ENCODE measurements around the gene SPDYE2B. TPM values are rescaled to one million over a fixed set of nuclear protein-coding genes. Genes with fewer than 3 reads are reported as not detected.
"Not testable (repeated sequence)": the region's sequence is repeated elsewhere in the genome, so short reads cannot be mapped to it uniquely, and the experiment has no call there.

Gene SPDYE2B
- total RNA-seq, 1 experiment from 2014 or later: not detected

DNA sequence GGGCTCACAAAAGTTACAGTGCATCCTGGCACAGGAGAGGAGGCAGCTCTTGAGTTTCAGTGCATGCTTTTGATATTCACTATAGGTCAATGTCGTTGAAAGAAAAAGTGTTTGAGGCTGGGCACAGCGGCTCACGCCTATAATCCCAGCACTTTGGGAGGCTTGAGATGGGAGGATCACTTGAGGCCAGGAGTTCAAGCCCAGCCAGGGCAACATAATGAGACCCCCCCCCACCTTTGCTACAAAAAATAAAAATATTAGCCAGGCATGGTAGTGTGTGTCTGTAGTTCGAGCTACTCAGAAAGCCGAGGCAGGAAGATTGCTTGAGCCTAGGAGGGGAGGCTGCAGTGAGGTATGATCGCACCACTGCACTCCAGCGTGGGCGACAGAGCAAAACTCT lies 32.0 kb upstream of the SPDYE2B start:
- not testable (repeated sequence) for H3K27ac ChIP-seq; H3K4me1 ChIP-seq (replicated peaks); H3K27me3 ChIP-seq (replicated peaks); H3K4me3 ChIP-seq; H3K9me3 ChIP-seq (replicated peaks); H3K36me3 ChIP-seq
- peak in 1 of 2 experiments; percentile 38 for DNase-seq (ENCODE audit: low read depth in 1 of 2, low spot score in 2 of 2)

DNA sequence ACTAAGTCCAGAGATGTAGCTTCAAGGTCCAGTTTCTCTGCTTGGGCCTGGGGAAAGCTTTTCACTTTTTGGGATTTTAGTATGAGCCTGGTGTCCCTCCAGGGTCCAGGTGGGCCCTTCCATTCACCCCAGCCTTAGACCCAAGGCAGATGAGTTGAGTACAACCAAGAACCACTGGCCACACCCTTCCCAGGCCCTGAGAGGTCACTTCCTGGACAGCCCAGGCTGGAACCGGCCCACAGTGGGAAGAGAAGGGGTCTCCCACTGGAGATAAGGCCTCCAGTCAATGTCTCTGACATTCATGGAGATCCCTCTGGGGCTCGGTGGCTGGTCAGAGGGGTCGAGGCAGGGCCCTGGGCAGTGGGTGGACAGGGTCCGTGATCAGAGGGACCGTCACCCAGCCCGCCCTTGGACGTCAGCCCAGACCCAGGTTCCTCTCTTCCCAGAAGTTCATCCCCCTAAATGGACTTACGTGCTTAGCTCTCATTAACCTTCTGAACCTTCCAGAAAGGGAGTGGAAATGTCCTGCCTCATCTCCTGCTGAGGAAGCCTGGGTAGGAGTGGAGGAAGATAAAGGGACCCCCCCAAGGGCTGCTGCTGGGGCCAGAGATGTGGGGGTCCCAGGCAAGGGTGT lies 22.7 kb upstream of the SPDYE2B start:
- H3K9me3 ChIP-seq (replicated peaks); DNase-seq (ENCODE audit: low read depth in 1 of 2, low spot score in 2 of 2); H3K27me3 ChIP-seq (replicated peaks); H3K4me1 ChIP-seq (replicated peaks); H3K27ac ChIP-seq; H3K4me3 ChIP-seq; H3K36me3 ChIP-seq: not testable (repeated sequence)

DNA sequence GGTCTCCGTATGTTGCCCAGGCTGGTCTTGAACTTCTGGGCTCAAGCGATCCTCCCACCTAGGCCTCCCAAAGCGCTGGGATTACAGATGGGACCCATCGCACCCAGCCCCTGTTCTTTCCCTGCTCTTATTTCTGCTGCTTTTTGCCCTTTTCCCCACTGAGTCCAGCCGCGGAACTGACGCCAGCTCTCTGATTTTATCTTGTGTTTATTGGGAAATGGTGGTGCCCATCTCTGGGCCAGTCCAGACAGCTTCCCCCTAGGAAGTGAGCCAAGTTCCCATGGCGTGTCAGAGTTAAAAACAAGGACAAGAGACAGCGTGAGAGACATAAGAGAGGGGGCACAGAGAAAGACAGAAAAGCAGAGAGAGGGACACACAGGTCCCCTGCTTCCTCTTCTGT lies 19.5 kb upstream of the SPDYE2B start:
- H3K9me3 ChIP-seq (replicated peaks); DNase-seq (ENCODE audit: low read depth in 1 of 2, low spot score in 2 of 2); H3K4me1 ChIP-seq (replicated peaks); H3K4me3 ChIP-seq; H3K27ac ChIP-seq; H3K27me3 ChIP-seq (replicated peaks); H3K36me3 ChIP-seq: not testable (repeated sequence)

DNA sequence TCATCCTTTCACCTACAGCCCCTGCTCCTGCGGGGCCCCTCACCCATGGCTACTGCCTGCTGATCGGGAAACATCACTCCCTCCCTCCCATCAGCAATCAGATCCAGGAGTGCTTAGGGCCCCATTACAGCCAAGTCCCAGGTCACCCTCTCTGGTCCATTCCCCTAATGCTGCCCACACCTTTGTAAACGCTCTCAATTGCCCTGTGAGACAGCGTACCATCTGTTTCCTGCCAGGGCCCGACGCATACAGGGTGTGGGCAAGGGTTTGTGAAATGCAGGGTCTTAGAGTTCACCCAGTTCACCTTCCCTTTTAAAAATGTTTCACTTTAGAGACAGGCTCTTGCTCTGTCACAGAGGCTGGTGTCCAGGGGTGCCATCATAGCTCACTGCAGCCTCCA lies 15.8 kb upstream of the SPDYE2B start:
- H3K27me3 ChIP-seq (replicated peaks); H3K4me1 ChIP-seq (replicated peaks); H3K9me3 ChIP-seq (replicated peaks); H3K4me3 ChIP-seq; H3K36me3 ChIP-seq; H3K27ac ChIP-seq: not testable (repeated sequence)
- DNase-seq (ENCODE audit: low read depth in 1 of 2, low spot score in 2 of 2): peak in 1 of 2 experiments; percentile 33

DNA sequence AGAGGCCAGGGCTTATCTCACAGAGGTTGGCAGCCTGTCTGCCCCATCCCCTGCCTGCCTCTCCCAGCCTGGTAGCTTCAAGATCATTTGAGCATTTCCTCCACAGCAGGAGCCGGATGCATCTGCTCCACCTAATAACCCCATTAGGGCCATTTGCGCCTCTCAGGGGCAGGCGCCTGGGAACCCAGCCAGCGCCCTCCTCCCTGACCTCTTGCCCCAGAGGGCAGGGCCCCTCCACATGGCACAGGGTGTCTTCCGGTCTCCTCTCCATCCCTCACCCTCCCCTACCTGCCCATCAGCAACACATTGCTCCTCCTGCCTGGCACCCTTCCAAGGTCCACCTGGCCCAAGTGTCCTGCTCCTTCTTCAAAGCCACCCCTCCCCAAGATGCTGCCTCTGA lies 14.8 kb upstream of the SPDYE2B start:
- H3K9me3 ChIP-seq (replicated peaks); H3K27ac ChIP-seq; H3K4me3 ChIP-seq; H3K4me1 ChIP-seq (replicated peaks); DNase-seq (ENCODE audit: low read depth in 1 of 2, low spot score in 2 of 2); H3K27me3 ChIP-seq (replicated peaks); H3K36me3 ChIP-seq: not testable (repeated sequence)

DNA sequence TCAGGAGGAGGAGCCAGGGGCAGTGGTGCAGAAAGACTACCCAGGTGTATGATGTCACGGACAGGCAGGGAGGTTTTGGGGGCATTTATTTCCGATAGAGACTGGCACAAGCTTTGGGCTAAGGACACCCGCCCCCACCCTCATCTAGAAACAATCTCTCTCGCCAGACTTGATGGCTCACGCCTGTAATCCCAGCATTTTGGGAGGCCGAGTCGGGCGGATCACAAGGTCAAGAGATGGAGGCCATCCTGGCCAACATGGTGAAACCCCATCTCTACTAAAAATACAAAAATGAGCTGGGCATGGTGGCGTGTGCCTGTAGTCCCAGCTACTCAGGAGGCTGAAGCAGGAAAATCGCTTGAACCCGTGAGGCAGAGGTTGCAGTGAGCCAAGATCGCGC lies 13.2 kb upstream of the SPDYE2B start:
- peak in 1 of 2 experiments; percentile 31 for DNase-seq (ENCODE audit: low read depth in 1 of 2, low spot score in 2 of 2)
- H3K4me1 ChIP-seq (replicated peaks): not testable (repeated sequence)

DNA sequence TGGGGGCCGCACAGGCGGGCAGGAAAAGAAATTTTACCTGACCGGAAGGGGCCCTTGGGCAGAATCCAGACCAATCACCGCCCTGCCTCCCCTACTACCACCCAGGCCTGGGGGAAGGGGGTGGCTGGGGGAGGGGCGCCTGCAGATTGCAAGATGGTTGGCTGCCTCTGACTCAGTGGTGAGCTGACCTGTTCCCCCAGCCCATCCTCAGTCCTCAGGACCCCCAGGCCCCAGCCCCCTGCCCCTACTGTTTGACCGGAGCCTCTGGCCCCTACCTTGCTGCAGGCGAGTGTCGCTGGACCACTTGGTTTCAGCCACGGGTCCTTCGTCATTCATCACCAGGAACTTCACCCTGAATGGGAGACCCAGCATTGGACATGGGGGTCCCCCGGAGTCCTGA lies 11.3 kb upstream of the SPDYE2B start:
- peak in 1 of 2 experiments; percentile 47 for DNase-seq (ENCODE audit: low read depth in 1 of 2, low spot score in 2 of 2)
- not testable (repeated sequence) for H3K4me3 ChIP-seq, H3K27ac ChIP-seq

More for the DNA sequence above, 13.2 kb upstream of the SPDYE2B start:
- not testable (repeated sequence) for H3K27ac ChIP-seq; H3K36me3 ChIP-seq; H3K4me3 ChIP-seq; H3K27me3 ChIP-seq (replicated peaks); H3K9me3 ChIP-seq (replicated peaks)

DNA sequence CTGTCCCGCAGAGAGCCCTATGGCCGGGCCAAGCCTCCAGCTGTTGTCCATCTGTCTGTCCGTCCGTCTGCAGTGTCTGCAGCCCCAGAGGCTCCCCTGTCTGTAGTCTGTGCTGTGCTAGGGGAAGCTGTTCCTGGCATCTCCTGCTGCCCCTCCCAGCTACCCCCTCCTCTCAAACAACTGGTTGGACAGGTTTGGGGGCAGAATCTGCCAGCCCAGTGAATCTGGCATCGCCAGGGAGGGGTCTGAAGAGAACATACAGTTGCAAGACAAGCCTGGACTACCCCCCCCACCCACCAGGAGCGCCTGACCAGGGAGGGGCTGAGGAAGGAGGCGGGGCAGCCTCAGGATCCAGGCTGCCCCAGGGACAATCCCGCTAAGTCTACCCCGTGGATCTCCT lies 7.4 kb upstream of the SPDYE2B start, which contains the start of gene UPK3BL1:
Gene UPK3BL1, minus strand, starts transcription at position 101 of the 400 bp plus-strand sequence. Its CDS starts 50 bp downstream, at position 51.
- not testable (repeated sequence) for H3K9me3 ChIP-seq (replicated peaks); H3K27ac ChIP-seq; H3K36me3 ChIP-seq; H3K4me1 ChIP-seq (replicated peaks); H3K4me3 ChIP-seq; DNase-seq (ENCODE audit: low read depth in 1 of 2, low spot score in 2 of 2); H3K27me3 ChIP-seq (replicated peaks)

More for the DNA sequence above, 11.3 kb upstream of the SPDYE2B start:
- H3K36me3 ChIP-seq; H3K4me1 ChIP-seq (replicated peaks); H3K27me3 ChIP-seq (replicated peaks); H3K9me3 ChIP-seq (replicated peaks): not testable (repeated sequence)

DNA sequence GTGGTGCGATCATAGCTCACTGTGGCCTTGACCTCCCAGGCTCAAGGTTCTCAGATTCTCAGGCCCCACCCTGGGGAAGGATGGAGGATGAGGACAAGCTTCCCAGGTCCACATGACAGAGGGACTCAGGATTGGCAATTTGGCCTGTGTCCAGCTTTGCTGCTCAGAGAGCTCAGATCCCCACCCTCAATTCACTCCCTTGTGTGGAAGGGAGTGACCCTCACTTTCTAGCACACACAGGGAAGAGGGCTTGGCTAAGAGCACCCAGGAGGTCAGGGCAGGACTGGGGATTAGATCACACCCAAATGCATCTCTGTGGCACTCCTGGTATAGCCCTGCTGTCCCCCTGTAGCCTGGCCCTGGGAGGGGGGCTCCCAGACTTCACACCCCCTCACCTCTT lies 6.7 kb upstream of the SPDYE2B start:
- DNase-seq (ENCODE audit: low read depth in 1 of 2, low spot score in 2 of 2); H3K36me3 ChIP-seq; H3K4me1 ChIP-seq (replicated peaks); H3K27ac ChIP-seq; H3K27me3 ChIP-seq (replicated peaks); H3K9me3 ChIP-seq (replicated peaks); H3K4me3 ChIP-seq: not testable (repeated sequence)

DNA sequence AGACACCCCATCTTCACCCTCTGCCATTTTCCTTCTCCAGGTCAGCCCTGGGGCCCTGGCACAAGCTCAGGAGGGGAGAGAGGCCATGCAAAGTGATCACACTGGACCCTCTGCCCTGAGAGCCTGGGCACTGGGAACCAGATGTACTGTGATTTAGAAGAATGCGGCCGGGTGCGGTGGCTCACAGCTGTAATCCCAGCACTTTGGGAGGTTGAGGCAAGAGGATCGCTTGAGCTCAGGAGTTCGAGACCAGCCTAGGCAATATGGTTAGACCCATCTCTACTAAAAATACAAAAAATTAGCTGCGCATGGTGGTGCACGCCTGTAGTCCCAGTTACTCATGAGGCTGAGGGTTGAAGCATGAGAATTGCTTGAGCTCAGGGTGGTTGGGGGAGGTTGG lies 2.3 kb upstream of the SPDYE2B start:
- DNase-seq (ENCODE audit: low read depth in 1 of 2, low spot score in 2 of 2); H3K4me3 ChIP-seq; H3K27me3 ChIP-seq (replicated peaks): not testable (repeated sequence)

DNA sequence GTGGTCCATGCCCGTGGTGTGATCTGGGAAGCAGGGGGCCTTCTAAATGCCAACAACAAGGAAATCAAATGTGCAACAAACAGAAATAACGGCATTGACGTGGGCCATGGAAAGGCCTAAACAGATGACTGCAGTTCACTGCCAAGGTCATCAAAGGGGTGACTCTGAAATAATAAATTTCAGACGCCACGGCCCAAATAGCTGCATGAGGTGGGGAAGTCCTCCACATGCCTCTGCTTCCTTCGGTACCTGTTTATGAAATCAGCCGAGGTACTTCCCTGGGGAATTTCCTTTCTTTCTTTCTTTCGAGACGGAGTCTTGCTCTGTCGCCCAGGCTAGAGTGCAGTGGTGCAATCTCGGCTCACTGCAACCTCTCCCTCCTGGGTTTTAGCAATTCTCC lies 14.6 kb downstream of the SPDYE2B start:
- not testable (repeated sequence) for H3K4me3 ChIP-seq; H3K9me3 ChIP-seq (replicated peaks); H3K27ac ChIP-seq; H3K36me3 ChIP-seq; H3K4me1 ChIP-seq (replicated peaks); H3K27me3 ChIP-seq (replicated peaks); DNase-seq (ENCODE audit: low read depth in 1 of 2, low spot score in 2 of 2)

More for the DNA sequence above, 2.3 kb upstream of the SPDYE2B start:
- not testable (repeated sequence) for H3K27ac ChIP-seq; H3K4me1 ChIP-seq (replicated peaks); H3K9me3 ChIP-seq (replicated peaks); H3K36me3 ChIP-seq

DNA sequence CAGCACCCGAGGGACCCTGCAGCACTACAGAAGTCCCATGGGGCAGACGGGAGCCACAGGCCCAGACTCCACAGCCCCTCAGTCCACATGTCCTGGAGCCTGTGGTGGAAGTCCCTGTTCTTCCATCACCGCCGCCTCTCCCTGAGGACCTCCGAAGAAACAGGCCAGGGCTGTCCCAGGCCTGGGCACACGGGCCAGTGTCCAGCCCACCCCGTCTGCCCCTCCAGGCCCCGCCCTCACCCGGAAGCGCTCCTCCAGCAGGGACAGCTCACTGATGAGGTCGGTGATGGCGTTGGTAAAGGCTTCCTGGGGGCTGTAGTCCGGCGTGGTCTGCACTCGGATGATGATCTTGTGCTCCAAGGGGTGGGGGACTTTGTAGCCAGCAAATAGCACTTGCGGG lies 16.7 kb downstream of the SPDYE2B start:
- H3K9me3 ChIP-seq (replicated peaks); H3K36me3 ChIP-seq; H3K27ac ChIP-seq; H3K4me1 ChIP-seq (replicated peaks); H3K27me3 ChIP-seq (replicated peaks); DNase-seq (ENCODE audit: low read depth in 1 of 2, low spot score in 2 of 2); H3K4me3 ChIP-seq: not testable (repeated sequence)

DNA sequence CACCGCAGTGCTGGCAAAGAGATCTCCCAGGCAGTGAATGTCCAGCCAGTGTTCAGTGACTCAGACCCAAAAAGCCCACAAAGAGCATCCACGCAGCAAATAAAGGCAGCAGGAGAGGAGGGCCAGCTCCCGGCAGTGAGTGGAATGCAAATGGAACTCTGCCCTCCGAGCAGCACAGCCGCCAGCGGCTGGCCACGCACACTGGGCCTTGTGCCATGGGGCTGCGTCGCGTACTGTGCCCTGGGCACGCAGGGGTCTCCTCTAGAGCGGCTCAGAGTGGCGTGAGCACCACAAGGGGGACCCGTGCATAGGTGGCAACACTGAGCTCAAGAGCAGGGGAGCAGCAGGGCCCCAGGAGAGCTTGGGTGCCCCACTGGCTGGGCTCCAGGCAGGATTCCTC lies 17.4 kb downstream of the SPDYE2B start:
- H3K36me3 ChIP-seq; DNase-seq (ENCODE audit: low read depth in 1 of 2, low spot score in 2 of 2); H3K4me3 ChIP-seq: not testable (repeated sequence)

DNA sequence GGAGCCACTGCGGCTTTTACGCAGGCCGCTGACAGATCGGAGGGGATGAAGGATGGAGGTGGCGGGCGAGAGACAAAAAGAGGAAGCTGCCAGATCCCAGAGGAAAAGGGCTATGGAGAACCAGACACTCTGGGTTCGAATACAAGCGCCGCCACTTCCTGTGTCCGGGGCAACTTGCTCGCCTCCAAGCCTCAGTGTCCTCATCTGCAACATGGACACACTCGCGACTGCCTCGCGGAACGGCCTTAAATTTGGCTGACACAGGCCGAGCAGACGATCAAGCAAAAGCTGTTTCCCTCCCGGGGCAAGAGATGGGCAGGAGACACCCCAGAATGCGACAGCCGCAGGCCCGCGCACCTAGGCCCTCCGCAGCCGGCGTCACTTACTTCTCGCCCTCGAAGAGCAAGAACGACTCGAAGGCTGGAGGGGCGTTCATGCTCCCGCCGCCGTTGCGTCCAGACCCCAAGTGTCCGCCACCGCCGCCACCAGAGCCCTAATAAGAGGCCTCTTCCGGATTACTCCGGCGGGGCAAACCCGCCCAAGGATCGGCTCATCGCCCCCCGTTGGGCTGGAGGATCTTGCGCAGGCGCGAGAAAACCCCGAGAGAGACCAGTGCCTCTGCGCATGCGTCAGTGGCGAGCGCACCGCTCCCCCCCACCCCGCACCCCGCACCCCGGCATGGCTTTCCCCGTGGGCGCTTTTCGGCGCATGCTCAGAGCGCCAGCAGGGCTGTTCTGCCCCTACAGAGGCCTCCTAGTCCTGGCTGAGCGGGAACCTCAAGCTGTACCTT lies 21.2 kb downstream of the SPDYE2B start, which contains the start of gene POLR2J2:
Gene POLR2J2, minus strand, starts transcription at position 498 of the 790 bp plus-strand sequence. Its CDS starts 62 bp downstream, at position 436.
- H3K4me3 ChIP-seq; H3K4me1 ChIP-seq (replicated peaks); H3K27me3 ChIP-seq (replicated peaks); H3K27ac ChIP-seq; H3K36me3 ChIP-seq; H3K9me3 ChIP-seq (replicated peaks): not testable (repeated sequence)
- DNase-seq (ENCODE audit: low read depth in 1 of 2, low spot score in 2 of 2): peak; percentile 61 to 77

More for the DNA sequence above, 17.4 kb downstream of the SPDYE2B start:
- H3K27ac ChIP-seq; H3K9me3 ChIP-seq (replicated peaks); H3K4me1 ChIP-seq (replicated peaks); H3K27me3 ChIP-seq (replicated peaks): not testable (repeated sequence)
